ENCODE measurements around the gene SLC37A1. TPM values are rescaled to one million over a fixed set of nuclear protein-coding genes. Genes with fewer than 3 reads are reported as not detected.
A peak's percentile ranks its signal among the peaks of the same experiment; 100 is the strongest.

The SLC37A1 gene
- total and polyA plus RNA-seq, 9 of the 15 experiments (the other 6 are each of a cell fraction or from before 2014, with no cell fraction given), result 0.06 to 3.4 (median 0.40) TPM

- H4K20me1 ChIP-seq (replicated peaks; ENCODE audit: control insufficient read depth, insufficient read depth, low read length), result no peaks in the 10 kb centered on the region; the same call in 1 of the 2 replicates
- intact Hi-C loops (cut with micrococcal nuclease), result no loop called here
- peak overlapping the region in 1 of 2 experiments; percentile 45; a peak in 1 of 4 replicates for H3K9ac ChIP-seq (ENCODE audit: insufficient read depth in 1 of 2, low read depth in 2 of 2, low read length in 2 of 2)
- no peaks in the 10 kb centered on the region for H3K9me3 ChIP-seq (replicated peaks; ENCODE audit: control insufficient read depth, insufficient read depth, low read depth, low read length)
- BruUV-seq (replicated peaks), result no TSS peak
- H3K4me1 ChIP-seq (replicated peaks in 1 of 2; ENCODE audit: control insufficient read depth in 2 of 2, insufficient read depth in 2 of 2, low read length in 2 of 2), result peaks cover 0 to 16% of the 10 kb centered on the region in 2 experiments; a peak in 2 of 5 replicates
- POLR2A ChIA-PET, result interaction anchor here (0.6 to 0.9 kb wide), 2 partner anchors 31 to 36 kb away, joined by 3 read pairs; no protein-coding TSS in a partner anchor
- H3K27me3 ChIP-seq (ENCODE audit: control insufficient read depth in 2 of 2, insufficient read depth in 2 of 2, low read length in 2 of 2), result peaks cover 53 to 57% of the 10 kb centered on the region in 2 experiments
- in situ Hi-C loops (cut with MboI), result no loop called here
- H3K4me2 ChIP-seq (ENCODE audit: insufficient read depth, low read length), result peak overlapping the region; percentile 7; the same call in 1 of the 2 replicates
- FAIRE-seq (no peak), DNase-seq (ENCODE audit: extremely low read depth in 1 of 4, low spot score in 3 of 4) (peak in 2 of 4 experiments; percentile 43 to 51), ATAC-seq (peak; percentile 49; the same call in 2 of the 3 replicates)
- no peak overlapping the region for H3K27ac ChIP-seq (ENCODE audit: extremely low read depth, low read depth, low read length)
- no peaks in the 10 kb centered on the region for H3K79me2 ChIP-seq (ENCODE audit: control insufficient read depth, insufficient read depth, low read length)
- peak overlapping the region; percentile 28 for H3K4me3 ChIP-seq
- 5% methylated on average over 69 of the region's 77 CpGs for WGBS (ENCODE audit: insufficient coverage, low coverage, missing lambda C conversion rate)
- no peaks in the 10 kb centered on the region for H3K36me3 ChIP-seq (ENCODE audit: control insufficient read depth, insufficient read depth, low read length)
- H3K9me1 ChIP-seq (ENCODE audit: control insufficient read depth, insufficient read depth, low read length), result no peaks in the 10 kb centered on the region
- CTCF ChIA-PET (ENCODE audit: low intra/inter-chr PET ratio), result no interaction called here
- H2AFZ ChIP-seq (ENCODE audit: low read depth, low read length), result peak overlapping the region; percentile 42; the same call in 1 of the 2 replicates
- TF ChIP-seq ZNF232 (CRISPR knock-in tag; IDR thresholded peaks at IDR 0.05) (0 out of 2 replicates have a peak, but pooled peaks have one; percentile 57), MNT (conservative IDR thresholded peaks at IDR 0.05) (no peak), ZBTB40 (IDR thresholded peaks at IDR 0.05) (no peak), ZBTB40 (CRISPR knock-in tag; IDR thresholded peaks at IDR 0.05) (no peak), SLC30A9 (CRISPR knock-in tag; IDR thresholded peaks at IDR 0.05) (no peak), KDM5B (IDR thresholded peaks at IDR 0.05; ENCODE audit: insufficient replicate concordance, low read depth, low read length) (peak; percentile 21), ZNF583 (CRISPR knock-in tag; IDR thresholded peaks at IDR 0.05) (no peak), ETS2 (tag; IDR thresholded peaks at IDR 0.05; ENCODE audit: borderline replicate concordance, poor library complexity, severe bottlenecking) (no peak)
Measured at GRCh38 chr21:42513985-42514882, 582 bp downstream of the SLC37A1 start.

All from K562 (cell line).